IMR-90 (cell line): Measurements from ENCODE around the gene MAML2. TPM values are rescaled to one million over a fixed set of nuclear protein-coding genes. Genes with fewer than 3 reads are reported as not detected.

Experiments used
- ATAC-seq: fragments of 200-7000 bp; cut with Tn5 transposase; 2 replicates; pipeline ENCODE4 v1.9.1; 2020; ENCODE audit warnings: low read depth, mild to moderate bottlenecking, moderate library complexity
- BruUV-seq: library from RNA; stranded (reverse); fragments of 400-500 nt; replicated peaks from 2 replicates; lab custom pipeline; 2021; lab: Mats Ljungman, UMichigan
- CTCF ChIA-PET: fragments of 300-600 bp; formaldehyde crosslinking; extraction: SDS; loops from one replicate; lab custom pipeline; 2021; ENCODE audit warnings: antibody characterized with exemption; lab: Yijun Ruan, JAX
- POLR2A ChIA-PET: fragments of 300-600 bp; sonication (Branson Sonifier 250); formaldehyde crosslinking; loops from one replicate; lab custom pipeline; 2022; ENCODE audit warnings: antibody characterized with exemption; ENCODE audit not compliant: unreplicated experiment; lab: Charles Lee
- DNase-seq: peaks from one replicate; pipeline ENCODE4 v3.0.0; 2013
- H2AFZ ChIP-seq: replicated peaks from 2 replicates; pipeline ENCODE3; 2013; ENCODE audit warnings: low read length, mild to moderate bottlenecking; ENCODE audit not compliant: poor library complexity
- H2AK5ac ChIP-seq: 2 replicates; pipeline ENCODE4 v1.6.1; 2013; ENCODE audit warnings: low read depth, low read length, inconsistent platforms
- H2AK9ac ChIP-seq: replicated peaks from 2 replicates; pipeline ENCODE3; 2013; ENCODE audit warnings: mild to moderate bottlenecking, low read depth, low read length, moderate library complexity; ENCODE audit not compliant: poor library complexity
- H2BK120ac ChIP-seq: 2 replicates; pipeline ENCODE4 v1.6.1; 2013; ENCODE audit warnings: low read depth, low read length, inconsistent platforms
- H2BK15ac ChIP-seq: 3 replicates; pipeline ENCODE4 v1.6.1; 2013; ENCODE audit warnings: low read depth, low read length, inconsistent platforms
- H2BK20ac ChIP-seq: 2 replicates; pipeline ENCODE4 v1.6.1; 2013; ENCODE audit warnings: low read depth, mild to moderate bottlenecking, inconsistent platforms, low read length, moderate library complexity
- H2BK5ac ChIP-seq: 2 replicates; pipeline ENCODE4 v1.6.1; 2013; ENCODE audit warnings: mild to moderate bottlenecking, low read depth, low read length, inconsistent platforms; ENCODE audit not compliant: poor library complexity, severe bottlenecking
- H3K14ac ChIP-seq: replicated peaks from 2 replicates; pipeline ENCODE4 v1.6.1; 2013; ENCODE audit warnings: low read depth, low read length, inconsistent platforms
- H3K18ac ChIP-seq: 2 replicates; pipeline ENCODE4 v1.6.1; 2013; ENCODE audit warnings: low read depth, low read length, control low read depth
- H3K23ac ChIP-seq: 2 replicates; pipeline ENCODE4 v1.6.1; 2013; ENCODE audit warnings: low read depth, low read length, inconsistent platforms
- H3K27ac ChIP-seq: 2 replicates; pipeline ENCODE4 v1.5.1; 2013; ENCODE audit warnings: mild to moderate bottlenecking, control low read depth, low read length; ENCODE audit not compliant: insufficient read depth
- H3K27me3 ChIP-seq: 2 replicates; pipeline ENCODE4 v1.6.1; 2013; ENCODE audit warnings: low read length; ENCODE audit not compliant: control insufficient read depth, insufficient read depth
- H3K36me3 ChIP-seq: 2 replicates; pipeline ENCODE4 v1.6.1; 2013; ENCODE audit warnings: low read length, mixed read lengths; ENCODE audit not compliant: control insufficient read depth, insufficient read depth
- H3K4ac ChIP-seq: 2 replicates; pipeline ENCODE4 v1.6.1; 2013; ENCODE audit warnings: low read depth, low read length, inconsistent platforms
- H3K4me1 ChIP-seq: 2 replicates; pipeline ENCODE4 v1.6.1; 2013; ENCODE audit warnings: low read length, mixed read lengths; ENCODE audit not compliant: control insufficient read depth, insufficient read depth
- H3K4me2 ChIP-seq: 2 replicates; pipeline ENCODE4 v1.6.1; 2013; ENCODE audit warnings: low read depth, mild to moderate bottlenecking, control low read depth, low read length, moderate library complexity
- H3K4me3 ChIP-seq: 2 replicates; pipeline ENCODE4 v1.5.1; 2013; ENCODE audit warnings: low read depth, mild to moderate bottlenecking, control low read depth, low read length, moderate library complexity; ENCODE audit not compliant: insufficient read depth
- H3K56ac ChIP-seq: 2 replicates; pipeline ENCODE4 v1.6.1; 2013; ENCODE audit warnings: low read length, inconsistent platforms; ENCODE audit not compliant: insufficient read depth; ENCODE audit errors: extremely low read depth
- H3K79me1 ChIP-seq, 2 experiments: 2 replicates each; pipeline ENCODE4 v1.6.1; 2013; ENCODE audit warnings: low read length in 2 of 2, inconsistent platforms in 1 of 2, low read depth in 1 of 2
- H3K9ac ChIP-seq: 2 replicates; pipeline ENCODE4 v1.6.1; 2013; ENCODE audit warnings: low read depth, low read length, control low read depth
- H3K9me1 ChIP-seq: 2 replicates; pipeline ENCODE4 v1.6.1; 2013; ENCODE audit warnings: low read length, inconsistent platforms; ENCODE audit not compliant: insufficient read depth
- H3K9me3 ChIP-seq: 2 replicates; pipeline ENCODE4 v1.6.1; 2013; ENCODE audit warnings: low read length; ENCODE audit not compliant: control insufficient read depth, insufficient read depth
- H4K20me1 ChIP-seq: 2 replicates; pipeline ENCODE4 v1.6.1; 2013; ENCODE audit warnings: low read length, inconsistent platforms; ENCODE audit not compliant: insufficient read depth
- H4K5ac ChIP-seq: 2 replicates; pipeline ENCODE4 v1.6.1; 2013; ENCODE audit warnings: mild to moderate bottlenecking, low read depth, low read length, control low read depth
- H4K8ac ChIP-seq, 2 experiments: 2 replicates each; pipeline ENCODE4 v1.6.1; 2013; ENCODE audit warnings: low read depth in 2 of 2, low read length in 2 of 2, control low read depth in 1 of 2, inconsistent platforms in 1 of 2
- H4K91ac ChIP-seq: 2 replicates; pipeline ENCODE4 v1.6.1; 2013; ENCODE audit warnings: low read depth, low read length, inconsistent platforms; ENCODE audit not compliant: insufficient read depth
- BHLHE40 ChIP-seq: fragments of 150-350 bp; IDR thresholded peaks from 2 replicates; pipeline ENCODE4 v1.6.1; 2016; ENCODE audit warnings: mild to moderate bottlenecking, low read depth, low read length
- CEBPB ChIP-seq: IDR thresholded peaks from 2 replicates; pipeline ENCODE4 v1.6.1; 2012; ENCODE audit warnings: low read depth, low read length, improper control_type of control experiment
- CHD1 ChIP-seq: IDR thresholded peaks from 2 replicates; pipeline ENCODE4 v1.6.1; 2012; ENCODE audit warnings: low read depth, low read length, improper control_type of control experiment
- FOS ChIP-seq: fragments of 150-350 bp; IDR thresholded peaks from 2 replicates; pipeline ENCODE4 v1.6.1; 2016; ENCODE audit warnings: low read depth, low read length
- MAFK ChIP-seq: IDR thresholded peaks from 2 replicates; pipeline ENCODE4 v1.6.1; 2012; ENCODE audit warnings: low read depth, low read length, improper control_type of control experiment
- MAZ ChIP-seq: IDR thresholded peaks from 2 replicates; pipeline ENCODE4 v1.6.1; 2012; ENCODE audit warnings: low read depth, mild to moderate bottlenecking, low read length, improper control_type of control experiment, moderate library complexity, borderline replicate concordance
- MXI1 ChIP-seq: IDR thresholded peaks from 2 replicates; pipeline ENCODE4 v1.6.1; 2012; ENCODE audit warnings: low read depth, mild to moderate bottlenecking, low read length, moderate library complexity, borderline replicate concordance
- NFE2L2 ChIP-seq: fragments of 150-350 bp; IDR thresholded peaks from 2 replicates; pipeline ENCODE4 v1.6.1; 2016; ENCODE audit warnings: low read depth, mild to moderate bottlenecking, low read length
- POLR2A ChIP-seq: IDR thresholded peaks from 2 replicates; pipeline ENCODE4 v1.6.1; 2012; ENCODE audit warnings: mild to moderate bottlenecking, low read depth, low read length
- RAD21 ChIP-seq: IDR thresholded peaks from 2 replicates; pipeline ENCODE4 v1.6.1; 2012; ENCODE audit warnings: low read length, improper control_type of control experiment
- RCOR1 ChIP-seq: IDR thresholded peaks from 2 replicates; pipeline ENCODE4 v1.6.1; 2012; ENCODE audit warnings: mild to moderate bottlenecking, low read length, improper control_type of control experiment; ENCODE audit not compliant: insufficient replicate concordance
- RFX5 ChIP-seq: IDR thresholded peaks from 2 replicates; pipeline ENCODE4 v1.8.0; 2012; ENCODE audit warnings: low read depth, mild to moderate bottlenecking, low read length, moderate library complexity
- SMC3 ChIP-seq: fragments of 150-350 bp; IDR thresholded peaks from 2 replicates; pipeline ENCODE4 v1.6.1; 2016; ENCODE audit warnings: low read depth, mild to moderate bottlenecking, antibody characterized with exemption, low read length, moderate library complexity
- WGBS, 2 experiments: methylation state at CpG; one replicate each; pipeline versions ENCODE4 v1.1.5 to v1.1.7; 2013; ENCODE audit warnings: missing lambda C conversion rate in 2 of 2; ENCODE audit not compliant: insufficient read length in 1 of 2; ENCODE audit errors: extremely low coverage in 2 of 2; 5-methylcytosine and 5-hydroxymethylcytosine counted together
- dilution Hi-C: fragments of 300-500 bp; cut with HindIII; formaldehyde crosslinking; loops from one replicate; pipeline ENCODE4 v1.14.3; 2018; ENCODE audit warnings: low sequenced_read_pairs; ENCODE audit not compliant: unreplicated experiment
- in situ Hi-C: fragments of 300-500 bp; cut with MboI; formaldehyde crosslinking; loops from 3 replicates; pipeline ENCODE4 v1.14.3; 2019; ENCODE audit warnings: low sequenced_read_pairs, inconsistent platforms, mixed read lengths
- intact Hi-C: fragments of 100-400 bp; cut with micrococcal nuclease; formaldehyde crosslinking; loops from 2 replicates; pipeline ENCODE4 v1.10.0; 2022
- polyA plus RNA-seq, 3 experiments: library from polyadenylated mRNA; depleted of rRNA; stranded (reverse); fragments of >200 nt; gene quantifications; 2 replicates each; pipeline ENCODE4 v1.2.3, GENCODE V29; 2012; ENCODE audit warnings: low replicate concordance in 1 of 3
- total RNA-seq: library from RNA; depleted of rRNA; stranded (reverse); fragments of >200 nt; gene quantifications from 2 replicates; pipeline ENCODE4 v1.2.3, GENCODE V29; 2012
- TF ChIP-seq, protein P1 (sequence below): fragments of 150-350 bp; IDR thresholded peaks from 2 replicates; pipeline ENCODE4 v1.6.1; 2016; ENCODE audit warnings: low read depth, mild to moderate bottlenecking, low read length, moderate library complexity, borderline replicate concordance
- TF ChIP-seq, protein P2 (sequence below): fragments of 150-350 bp; IDR thresholded peaks from 2 replicates; pipeline ENCODE4 v1.6.1; 2017; ENCODE audit warnings: mild to moderate bottlenecking, antibody characterized with exemption, low read length, low read depth

The MAML2 gene
- total and polyA plus RNA-seq, 2 of the 4 experiments (the other 2 are of a cell fraction), result 15.0 to 19.5 TPM

DNA sequence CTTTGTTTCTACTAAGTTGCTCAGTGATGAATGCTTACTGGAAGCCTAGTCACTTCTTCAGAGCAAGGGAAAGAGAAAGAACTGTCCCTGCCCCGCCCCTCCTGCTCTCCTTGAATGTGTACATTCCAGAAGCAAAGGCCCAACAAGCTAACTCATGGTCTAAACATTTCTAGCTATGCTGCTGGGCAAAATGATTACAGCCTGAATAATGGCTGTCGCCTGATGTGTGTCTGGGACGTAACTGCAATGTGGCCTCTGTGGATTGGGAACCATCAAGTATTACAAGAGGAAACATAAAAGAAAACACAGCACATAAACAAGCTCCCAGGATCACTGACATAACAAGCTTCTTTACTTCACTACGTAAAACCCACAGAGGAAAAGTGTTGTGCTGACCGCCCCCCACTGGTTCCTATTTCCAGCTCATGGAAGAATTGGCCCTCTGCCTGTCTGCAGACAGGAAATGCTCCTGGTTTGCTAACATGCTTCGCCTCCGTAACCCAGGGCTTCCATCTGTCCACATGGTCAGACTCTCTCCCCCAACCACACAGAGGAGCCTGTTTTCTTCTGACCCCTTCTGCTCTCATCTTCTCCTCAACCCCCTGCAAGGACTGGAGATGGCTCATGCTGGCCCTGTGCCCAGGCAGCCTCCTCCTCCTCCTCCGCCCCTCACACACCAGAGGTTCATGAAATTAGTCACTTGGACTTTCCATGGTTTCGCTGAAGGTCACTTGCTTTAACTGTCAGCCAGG, 187.2 kb downstream of the MAML2 start:
- in situ Hi-C loops, result no loop called here
- CTCF ChIA-PET, result interaction anchor here (0.6 to 3.0 kb wide), 8 partner anchors 16 to 320 kb away, joined by 3 to 16 read pairs (median 4); partner anchors contain the start of gene MAML2
- H3K4me1 ChIP-seq, result peaks cover 26% of the 10 kb centered on the region
- TF ChIP-seq, protein P1, sequence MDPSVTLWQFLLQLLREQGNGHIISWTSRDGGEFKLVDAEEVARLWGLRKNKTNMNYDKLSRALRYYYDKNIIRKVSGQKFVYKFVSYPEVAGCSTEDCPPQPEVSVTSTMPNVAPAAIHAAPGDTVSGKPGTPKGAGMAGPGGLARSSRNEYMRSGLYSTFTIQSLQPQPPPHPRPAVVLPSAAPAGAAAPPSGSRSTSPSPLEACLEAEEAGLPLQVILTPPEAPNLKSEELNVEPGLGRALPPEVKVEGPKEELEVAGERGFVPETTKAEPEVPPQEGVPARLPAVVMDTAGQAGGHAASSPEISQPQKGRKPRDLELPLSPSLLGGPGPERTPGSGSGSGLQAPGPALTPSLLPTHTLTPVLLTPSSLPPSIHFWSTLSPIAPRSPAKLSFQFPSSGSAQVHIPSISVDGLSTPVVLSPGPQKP, result no peak
- TF ChIP-seq MAFK, result 0 out of 2 replicates have a peak, but pooled peaks have one; percentile 7
- peak; percentile 79 for TF ChIP-seq MXI1
- peak; percentile 43; the same call in 1 of the 2 replicates for TF ChIP-seq POLR2A
- TF ChIP-seq NFE2L2, result peak; percentile 6; the same call in 1 of the 2 replicates
- no peak; the same call in 1 of the 2 replicates for TF ChIP-seq SMC3
- TF ChIP-seq MAZ, result peak; percentile 80
- no peak for TF ChIP-seq RFX5
- TF ChIP-seq RAD21, result peak; percentile 29
- TF ChIP-seq BHLHE40, result peak; percentile 66
- TF ChIP-seq RCOR1, result no peak
- TF ChIP-seq, protein P2, sequence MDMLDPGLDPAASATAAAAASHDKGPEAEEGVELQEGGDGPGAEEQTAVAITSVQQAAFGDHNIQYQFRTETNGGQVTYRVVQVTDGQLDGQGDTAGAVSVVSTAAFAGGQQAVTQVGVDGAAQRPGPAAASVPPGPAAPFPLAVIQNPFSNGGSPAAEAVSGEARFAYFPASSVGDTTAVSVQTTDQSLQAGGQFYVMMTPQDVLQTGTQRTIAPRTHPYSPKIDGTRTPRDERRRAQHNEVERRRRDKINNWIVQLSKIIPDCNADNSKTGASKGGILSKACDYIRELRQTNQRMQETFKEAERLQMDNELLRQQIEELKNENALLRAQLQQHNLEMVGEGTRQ, result no peak; the same call in 1 of the 2 replicates
- 0 out of 2 replicates have a peak, but pooled peaks have one; percentile 16 for TF ChIP-seq CHD1
- TF ChIP-seq FOS, result peak; percentile 78
- TF ChIP-seq CEBPB, result no peak

More for the DNA sequence above, 187.2 kb downstream of the MAML2 start:
- Histone ChIP-seq H3K18ac (peak overlapping the region; percentile 84), H3K4me2 (peak overlapping the region; percentile 64), H3K9me1 (peaks cover 22% of the 10 kb centered on the region), H2AK9ac (peak overlapping the region; percentile 76), H3K27ac (peak overlapping the region; percentile 86), H3K36me3 (no peaks in the 10 kb centered on the region), H4K5ac (peak overlapping the region; percentile 42), H2AFZ (peak overlapping the region; percentile 62), H3K23ac (peak overlapping the region; percentile 96), H3K4me3 (peak overlapping the region; percentile 8; the same call in 1 of the 2 replicates), H3K4ac (peak overlapping the region; percentile 97), H4K91ac (peak overlapping the region; percentile 98), H3K14ac (peak overlapping the region; percentile 95), H2BK15ac (peak overlapping the region; percentile 22), H3K27me3 (no peaks in the 10 kb centered on the region), H2AK5ac (peak overlapping the region; percentile 92), H2BK120ac (peak overlapping the region; percentile 98), H3K9me3 (no peaks in the 10 kb centered on the region), H2BK20ac (peak overlapping the region; percentile 94), H3K56ac (peak overlapping the region; percentile 97), H3K79me1 (peaks cover 21 to 66% of the 10 kb centered on the region in 2 experiments; a peak in 3 of 4 replicates), H4K8ac (peak overlapping the region; percentile 72 to 84; a peak in 3 of 4 replicates), H2BK5ac (peak overlapping the region; percentile 87), H4K20me1 (no peaks in the 10 kb centered on the region), H3K9ac (peak overlapping the region; percentile 38)
- POLR2A ChIA-PET, result interaction anchor here (0.5 to 0.8 kb wide), 5 partner anchors 59 to 188 kb away, joined by 3 to 7 read pairs (median 3); partner anchors contain the start of gene MAML2
- dilution Hi-C loops, result no loop called here
- BruUV-seq, result no TSS peak
- no CpG with 5 or more reads among the region's 9 CpGs for WGBS, 2 experiments
- ATAC-seq (peak; percentile 79), DNase-seq (peak; percentile 97)
- intact Hi-C loops, result loop anchor here (1.0 kb wide), 2 partner anchors 43 to 101 kb away; no protein-coding TSS in a partner anchor
